Adrenal gland (tissue), 5 donors: ENCODE data around the gene ZNF786.

Experiments
- POLR2A ChIP-seq, 2 donors: fragments of 450-650 bp; IDR thresholded peaks; one replicate each; pipeline ENCODE4 v1.6.1; 2017; ENCODE audit warnings: antibody characterized with exemption in 2 of 2, mild to moderate bottlenecking in 2 of 2, moderate library complexity in 1 of 2
- TF ChIP-seq, protein P1 (sequence below), 6 experiments: fragments of 450-650 bp in 4 of 6; fragments of 200-600 bp in 2 of 6; sonication (generic) in 1 of 6; IDR thresholded peaks; 1 replicate in 5 of 6; 2 replicates in 1 of 6; pipeline versions ENCODE4 v1.5.1 to v1.8.0; 2016 to 2021; ENCODE audit warnings: antibody characterized with exemption in 6 of 6, mild to moderate bottlenecking in 2 of 6, moderate library complexity in 1 of 6
- donor health status: DM: no; HTN: no; CAD: no.

DNA sequence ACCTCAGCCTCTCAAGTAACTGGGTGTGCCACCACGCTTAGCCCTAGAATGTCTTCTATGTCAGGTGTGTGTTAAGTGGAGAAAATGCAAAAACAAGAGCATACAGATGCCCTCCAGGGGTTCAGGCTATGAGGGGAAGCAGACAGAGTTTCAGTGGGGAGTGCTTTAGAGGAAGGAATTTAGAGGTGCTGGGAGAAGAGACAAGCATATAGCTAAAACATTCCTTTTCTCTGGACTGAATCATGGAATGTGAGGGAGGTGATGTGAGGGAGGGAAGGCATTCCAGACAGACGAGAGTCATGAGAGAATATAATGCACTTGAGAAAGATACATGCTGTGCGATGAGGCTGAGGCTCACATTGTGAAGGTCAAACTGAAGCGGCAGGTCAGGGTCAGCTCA is 6.6 kb upstream of the ZNF786 start:
- TF ChIP-seq, protein P1, sequence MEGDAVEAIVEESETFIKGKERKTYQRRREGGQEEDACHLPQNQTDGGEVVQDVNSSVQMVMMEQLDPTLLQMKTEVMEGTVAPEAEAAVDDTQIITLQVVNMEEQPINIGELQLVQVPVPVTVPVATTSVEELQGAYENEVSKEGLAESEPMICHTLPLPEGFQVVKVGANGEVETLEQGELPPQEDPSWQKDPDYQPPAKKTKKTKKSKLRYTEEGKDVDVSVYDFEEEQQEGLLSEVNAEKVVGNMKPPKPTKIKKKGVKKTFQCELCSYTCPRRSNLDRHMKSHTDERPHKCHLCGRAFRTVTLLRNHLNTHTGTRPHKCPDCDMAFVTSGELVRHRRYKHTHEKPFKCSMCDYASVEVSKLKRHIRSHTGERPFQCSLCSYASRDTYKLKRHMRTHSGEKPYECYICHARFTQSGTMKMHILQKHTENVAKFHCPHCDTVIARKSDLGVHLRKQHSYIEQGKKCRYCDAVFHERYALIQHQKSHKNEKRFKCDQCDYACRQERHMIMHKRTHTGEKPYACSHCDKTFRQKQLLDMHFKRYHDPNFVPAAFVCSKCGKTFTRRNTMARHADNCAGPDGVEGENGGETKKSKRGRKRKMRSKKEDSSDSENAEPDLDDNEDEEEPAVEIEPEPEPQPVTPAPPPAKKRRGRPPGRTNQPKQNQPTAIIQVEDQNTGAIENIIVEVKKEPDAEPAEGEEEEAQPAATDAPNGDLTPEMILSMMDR (IDR thresholded peaks at IDR 0.05), result no peak
- TF ChIP-seq POLR2A (IDR thresholded peaks at IDR 0.05), result no peak
